HG02610 (cell line): ENCODE data around the gene TTLL1.
"Not testable (repeated sequence)": the region's sequence is repeated elsewhere in the genome, so short reads cannot be mapped to it uniquely, and the experiment has no call there.

ENCODE experiments used
- ATAC-seq: cut with Tn5 transposase; IDR thresholded peaks from one replicate; pipeline ENCODE4 v1.9.1; 2021; ENCODE audit warnings: mild to moderate bottlenecking, moderate library complexity; ENCODE audit not compliant: unreplicated experiment

The TTLL1 gene

DNA sequence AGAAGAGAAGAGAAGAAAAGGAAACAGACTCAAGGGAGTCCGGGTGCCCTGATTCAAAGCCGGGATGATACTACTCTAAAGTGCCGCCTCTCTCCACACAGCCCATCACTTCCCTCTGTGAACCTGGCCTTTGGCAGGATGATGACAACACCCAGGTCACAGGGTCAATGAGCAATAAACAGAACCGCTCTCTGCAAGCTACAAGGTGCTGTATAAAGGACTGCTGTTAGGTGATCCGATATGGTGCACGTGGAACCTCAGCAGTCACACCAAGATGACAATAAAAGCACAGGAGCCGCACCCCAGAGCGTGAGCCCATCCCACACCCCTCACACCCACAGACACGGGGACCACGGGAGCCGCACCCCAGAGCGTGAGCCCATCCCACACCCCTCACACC, 10.7 kb downstream of the TTLL1 start:
- ATAC-seq = no peak

DNA sequence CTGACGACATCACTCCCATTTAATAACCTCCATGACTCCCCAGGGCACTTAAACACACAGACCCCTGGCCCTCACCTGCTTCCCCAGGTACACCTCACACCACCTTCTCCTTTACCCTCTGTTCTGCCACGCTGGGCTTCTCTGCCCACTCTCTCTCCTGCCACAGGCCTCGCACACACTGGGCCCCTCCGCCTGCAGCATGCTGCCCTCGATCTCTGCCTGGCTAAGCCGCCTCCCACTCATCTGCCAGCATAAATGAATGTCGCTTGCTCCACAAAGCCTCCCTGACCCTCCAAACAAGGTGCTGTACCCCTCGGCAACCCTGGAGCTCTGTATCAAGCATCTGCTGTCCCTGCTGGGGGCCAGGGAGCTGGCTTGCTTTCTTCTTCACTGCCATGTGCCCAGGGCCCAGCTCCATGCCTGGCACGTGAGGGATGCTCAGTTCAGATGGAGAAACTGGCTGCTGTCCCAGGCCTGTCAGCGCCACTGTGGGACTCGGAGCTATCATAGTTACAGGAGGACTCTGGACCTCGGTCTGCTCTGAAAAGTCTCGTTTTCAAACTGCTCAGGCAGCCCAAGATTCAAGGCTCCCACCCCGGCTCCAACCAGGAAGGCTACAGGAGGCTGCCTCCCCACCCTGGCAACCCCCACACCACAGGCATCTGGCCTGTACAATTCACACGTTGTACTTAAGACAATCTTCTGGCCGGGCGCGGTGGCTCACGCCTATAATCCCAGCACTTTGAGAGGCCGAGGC, 11.9 kb downstream of the TTLL1 start:
- ATAC-seq = no peak

DNA sequence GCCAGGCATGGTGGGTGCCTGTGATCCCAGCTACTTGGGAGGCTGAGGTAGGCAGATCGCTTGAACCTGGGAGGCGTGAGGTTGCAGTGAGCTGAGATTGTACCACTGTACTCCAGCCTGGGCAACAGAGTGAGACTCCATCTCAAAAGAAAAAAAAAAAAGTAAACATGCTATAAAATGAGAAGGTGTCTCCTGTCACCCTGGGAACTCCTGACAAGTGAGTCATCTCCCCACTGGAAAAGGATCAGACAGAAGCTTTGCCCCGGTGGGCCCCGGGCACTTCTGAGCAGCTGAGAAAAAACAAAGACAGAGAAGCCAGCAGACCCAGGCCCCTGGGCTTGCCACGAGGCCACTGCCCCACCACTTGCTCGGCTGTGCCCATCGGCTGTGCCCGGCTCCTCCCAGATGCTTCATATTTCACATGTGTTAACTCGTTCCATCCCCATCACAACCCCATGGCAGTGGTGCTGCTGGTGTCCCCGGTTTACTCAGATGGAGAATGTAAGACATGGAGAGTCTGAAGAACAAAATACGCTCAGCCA, 22.3 kb downstream of the TTLL1 start:
- ATAC-seq = no peak

DNA sequence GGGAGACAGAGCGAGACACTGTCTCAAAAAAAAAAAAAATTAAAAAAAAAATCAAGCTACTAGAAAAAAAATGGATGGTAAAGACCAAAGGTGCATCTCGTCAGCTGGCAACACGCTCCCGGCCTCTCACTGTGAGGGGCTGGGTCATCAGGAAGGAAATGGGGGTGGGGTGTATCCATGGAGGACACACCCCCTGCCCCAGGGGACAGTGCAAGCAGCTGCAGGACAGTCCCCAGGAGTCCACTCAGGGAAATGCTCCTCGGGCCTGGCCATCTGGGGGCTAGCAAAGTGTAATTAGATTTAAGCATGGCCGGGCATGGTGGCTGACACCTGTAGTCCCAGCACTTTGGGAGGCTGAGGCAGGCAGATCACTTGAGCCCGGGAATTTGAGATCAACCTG, 23.1 kb downstream of the TTLL1 start:
- ATAC-seq = no peak

DNA sequence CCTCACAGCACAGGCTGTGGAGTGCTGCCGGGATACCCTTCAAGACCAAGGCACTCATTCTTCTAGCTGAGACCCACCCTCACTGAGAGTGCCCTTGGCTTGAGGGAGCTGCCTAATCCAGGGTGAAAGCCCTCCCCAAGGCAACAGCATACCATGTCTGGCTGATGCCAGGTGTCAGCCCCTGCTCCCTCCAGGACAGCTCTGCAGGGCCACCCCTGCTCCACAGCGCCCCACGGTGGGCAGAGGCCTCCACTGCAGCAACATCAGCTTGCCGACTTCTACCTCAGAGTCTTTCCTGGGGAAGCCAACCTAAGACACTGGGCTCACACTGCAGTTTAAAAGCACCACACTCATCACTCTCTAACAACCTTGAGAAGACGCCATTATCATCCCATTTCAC, 29.0 kb downstream of the TTLL1 start:
- no peak for ATAC-seq

DNA sequence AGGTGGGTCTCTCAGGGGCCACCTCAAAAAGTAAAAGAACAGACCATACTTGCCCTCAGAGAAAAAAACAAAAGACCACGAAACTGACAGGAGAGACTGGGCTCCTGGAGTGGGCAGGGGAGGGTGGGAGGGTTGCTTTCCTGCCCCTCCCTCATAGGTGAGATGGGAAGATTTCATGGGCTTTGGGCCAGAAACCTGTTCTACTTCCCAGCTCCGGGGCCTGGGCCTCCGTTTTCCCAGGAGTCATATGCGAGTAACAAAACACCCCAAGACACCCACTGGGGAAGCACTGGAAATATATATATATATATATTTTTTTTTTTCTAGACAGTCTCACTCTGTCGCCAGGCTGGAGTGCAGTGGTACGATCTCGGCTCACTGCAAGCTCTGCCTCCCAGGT, 31.6 kb downstream of the TTLL1 start:
- no peak for ATAC-seq

DNA sequence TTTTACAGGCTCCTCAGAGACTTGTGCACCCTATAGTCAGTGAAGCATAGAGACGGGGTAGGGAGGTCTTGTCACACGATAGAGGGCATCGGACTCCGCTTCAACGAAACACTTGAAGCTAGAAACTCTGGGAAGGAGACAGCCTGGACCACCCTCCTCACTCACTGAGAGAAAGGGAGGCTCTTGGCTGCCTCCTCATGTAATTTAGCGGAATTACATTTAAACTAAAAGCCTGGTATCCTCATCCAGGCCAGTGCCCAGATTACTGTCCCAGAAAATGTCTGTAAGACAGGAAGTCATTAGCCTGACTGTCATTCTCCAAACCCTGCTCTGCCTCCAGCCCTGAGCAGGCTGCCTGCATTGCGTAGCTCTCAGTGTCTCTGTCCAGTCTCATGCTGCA, 36.0 kb downstream of the TTLL1 start:
- no peak for ATAC-seq

DNA sequence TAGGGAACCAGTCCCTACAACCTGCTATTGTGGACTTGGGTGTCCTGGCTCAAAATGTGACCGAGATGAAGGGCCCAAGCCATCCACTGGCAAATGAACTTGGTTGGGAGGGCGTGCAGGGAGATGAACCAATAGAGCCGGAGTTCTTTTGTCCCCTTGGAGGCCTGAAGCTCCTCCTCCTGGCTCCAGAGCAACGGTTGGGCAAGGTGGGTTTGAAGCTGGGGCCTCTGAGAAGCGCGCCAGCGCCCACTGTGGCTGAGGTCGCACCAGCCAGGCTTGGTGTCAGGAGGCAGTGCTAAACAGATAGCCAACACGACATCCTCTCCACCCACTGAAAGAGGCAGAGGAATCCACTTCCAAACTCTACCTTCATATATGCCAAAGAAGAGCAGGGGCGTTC, 38.2 kb downstream of the TTLL1 start:
- ATAC-seq = no peak

DNA sequence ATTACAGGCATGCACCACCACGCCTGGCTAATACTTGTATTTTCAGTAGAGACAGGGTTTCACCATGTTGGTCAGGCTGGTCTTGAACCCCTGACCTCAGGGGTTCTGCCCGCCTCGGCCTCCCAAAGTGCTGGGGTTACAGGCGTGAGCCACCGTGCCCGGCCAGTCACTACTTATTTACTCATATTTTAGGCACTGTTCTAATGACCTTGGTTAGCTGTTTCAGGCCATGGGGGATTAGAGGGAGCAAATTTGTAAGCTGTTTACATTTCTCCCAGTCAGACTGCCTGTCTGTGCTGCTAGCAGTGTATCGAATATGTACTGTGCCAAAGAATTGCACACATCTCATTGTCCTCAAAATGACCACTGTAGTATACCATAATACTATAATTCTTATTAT, 41.6 kb downstream of the TTLL1 start:
- no peak for ATAC-seq

DNA sequence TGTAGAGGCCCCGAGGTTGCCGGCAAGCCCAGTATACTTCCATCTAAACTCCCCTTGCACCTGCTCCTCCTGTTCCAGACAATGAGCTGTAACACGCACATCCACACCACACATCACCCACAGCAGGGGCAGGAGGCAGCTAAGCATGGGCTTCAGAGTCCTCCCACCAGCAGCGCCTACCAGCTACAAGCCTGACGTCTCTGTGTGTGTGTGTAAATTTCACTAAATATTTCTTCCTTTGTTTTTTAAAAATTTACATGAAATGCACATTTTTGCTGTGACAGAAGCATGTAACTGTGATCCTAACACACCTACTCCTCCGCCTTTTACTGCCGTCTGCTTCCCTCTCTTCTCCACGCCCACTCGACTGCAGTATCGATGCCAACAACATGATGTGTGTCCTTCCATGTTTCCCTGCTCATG, 44.9 kb downstream of the TTLL1 start:
- no peak for ATAC-seq

DNA sequence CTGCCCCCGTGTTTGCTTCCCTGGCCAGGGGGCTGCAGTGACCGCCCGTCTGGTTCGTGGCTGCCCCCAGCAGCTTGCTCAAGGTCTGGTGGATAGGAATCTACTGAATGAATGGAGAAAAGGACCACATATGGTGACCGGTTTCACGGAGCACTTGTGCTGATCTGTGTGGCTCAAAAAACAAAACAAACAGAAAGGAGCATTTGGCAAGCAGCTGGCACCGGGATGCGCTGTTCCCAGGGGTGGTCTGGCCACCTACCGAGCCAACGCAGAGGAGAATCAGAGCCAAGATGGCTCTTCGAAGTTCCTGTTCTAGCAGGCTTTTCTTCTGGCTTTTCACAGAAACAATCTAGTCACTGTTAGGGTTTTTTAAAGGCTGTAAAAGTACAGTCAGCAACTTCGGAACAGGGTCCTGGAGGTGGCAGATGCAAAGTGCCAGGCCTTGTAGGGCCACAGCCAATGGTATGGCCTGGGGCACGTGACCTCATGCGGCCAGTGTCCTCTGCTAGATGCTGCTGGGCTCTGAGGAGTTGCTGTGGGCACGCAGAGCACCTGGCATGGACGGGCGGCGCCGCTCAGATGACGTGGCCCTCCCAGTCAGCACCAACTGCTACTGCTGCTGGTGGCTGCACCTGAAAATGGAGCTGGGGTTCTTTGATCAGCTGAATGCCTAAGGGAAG, 47.0 kb downstream of the TTLL1 start:
- no peak for ATAC-seq

DNA sequence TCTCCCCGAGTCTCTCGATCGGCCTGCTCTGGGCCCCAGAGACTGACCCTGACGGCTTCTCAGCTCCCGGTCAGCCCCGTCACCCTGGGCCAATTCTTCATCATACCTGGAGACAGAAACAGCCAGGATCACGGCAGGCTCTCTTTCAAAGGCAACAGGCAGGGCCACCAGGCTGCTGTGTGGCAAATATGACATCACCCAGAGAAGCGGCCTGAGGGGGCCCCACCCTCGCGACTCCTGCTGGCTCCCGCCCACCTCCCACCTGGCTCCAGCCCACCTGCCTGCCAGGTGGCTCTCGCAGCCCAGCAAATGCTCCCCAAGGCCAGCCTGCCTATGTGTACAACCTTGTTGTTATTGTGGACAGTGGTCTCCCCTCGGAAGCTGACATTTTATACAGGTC, 49.4 kb downstream of the TTLL1 start:
- ATAC-seq = no peak

DNA sequence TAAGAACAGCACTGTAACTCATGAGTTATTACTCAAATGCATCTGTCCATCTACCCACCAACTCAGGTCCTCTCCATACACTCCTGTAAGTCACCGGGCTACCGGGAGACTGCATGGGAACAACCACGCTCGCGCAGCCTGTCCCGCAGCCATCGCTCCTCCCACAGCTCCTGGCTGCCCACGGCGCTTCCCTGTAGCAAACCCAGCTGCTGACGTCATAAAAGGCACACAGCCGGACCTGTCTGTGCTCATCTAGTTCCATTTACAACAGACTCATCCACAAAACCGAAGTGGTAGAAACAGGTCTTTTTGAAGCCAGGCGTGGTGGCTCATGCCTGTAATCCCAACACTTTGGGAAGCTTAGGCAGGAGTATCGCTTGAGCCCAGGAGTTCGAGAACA, 50.9 kb downstream of the TTLL1 start:
- ATAC-seq = no peak

DNA sequence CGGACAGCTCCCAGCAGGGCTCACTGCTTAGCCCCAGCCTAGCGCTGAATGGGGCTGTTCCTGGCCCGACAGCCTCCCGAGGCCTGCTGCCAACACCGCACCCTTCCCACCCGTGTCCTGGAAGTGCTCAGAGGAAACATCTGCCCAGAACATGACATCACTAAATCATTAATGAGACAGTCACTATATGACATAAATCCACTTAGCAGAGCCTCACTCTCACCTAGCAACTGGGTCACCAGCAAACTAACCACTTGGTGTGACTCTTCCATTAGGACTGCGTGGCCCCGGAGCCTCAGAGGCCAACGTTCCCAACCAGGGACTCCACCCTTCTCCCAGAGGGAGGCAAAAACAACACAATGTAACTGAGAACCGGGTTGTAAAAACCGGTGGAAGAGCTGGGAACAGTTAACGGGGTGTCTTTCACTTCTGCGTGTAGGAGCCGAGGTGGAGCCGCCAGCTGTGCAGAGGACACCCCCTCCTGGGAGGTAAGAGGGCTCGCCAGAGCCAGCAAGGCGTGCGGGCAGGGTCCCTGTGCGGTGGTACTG, 52.8 kb downstream of the TTLL1 start:
- no peak for ATAC-seq

DNA sequence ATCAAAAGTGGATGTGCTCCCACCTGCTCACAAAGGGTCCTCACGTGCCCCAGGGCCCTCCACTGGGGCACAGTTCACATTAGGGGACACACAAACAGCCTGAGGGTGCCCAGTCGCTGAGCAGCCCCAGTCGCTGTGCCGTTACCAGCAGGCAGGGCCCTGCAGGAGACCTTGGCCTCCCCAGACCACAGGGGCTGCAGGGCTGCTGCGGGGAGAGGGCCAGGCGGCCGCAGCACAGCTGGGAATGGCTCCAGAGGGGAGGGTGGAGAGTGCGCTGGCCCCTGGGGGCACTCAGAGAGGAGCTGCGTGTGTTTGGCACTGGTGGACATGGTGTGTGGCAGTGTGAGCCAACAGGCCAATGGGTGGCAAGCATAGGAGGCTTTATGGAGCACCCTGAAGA, 53.9 kb downstream of the TTLL1 start:
- ATAC-seq = no peak

DNA sequence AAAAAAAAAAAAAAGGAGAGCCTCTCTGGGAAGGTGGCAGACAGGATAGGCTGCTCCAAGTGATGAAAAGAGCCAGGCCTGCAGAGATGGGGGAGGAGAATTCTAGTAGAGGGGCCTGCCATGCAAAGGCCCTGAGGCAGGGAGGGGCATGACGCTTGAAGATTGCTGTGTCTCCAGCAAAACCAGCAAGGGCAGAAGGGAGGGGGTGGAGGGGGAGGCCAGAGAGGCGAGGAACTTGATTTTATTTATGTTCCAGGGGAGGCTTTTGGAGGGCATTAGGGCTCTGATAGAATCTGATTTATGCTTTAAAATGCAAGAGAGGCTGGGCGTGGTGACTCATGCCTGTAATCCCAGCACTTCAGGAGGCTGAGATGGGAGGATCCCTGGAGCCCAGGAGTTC, 57.6 kb downstream of the TTLL1 start:
- no peak for ATAC-seq

DNA sequence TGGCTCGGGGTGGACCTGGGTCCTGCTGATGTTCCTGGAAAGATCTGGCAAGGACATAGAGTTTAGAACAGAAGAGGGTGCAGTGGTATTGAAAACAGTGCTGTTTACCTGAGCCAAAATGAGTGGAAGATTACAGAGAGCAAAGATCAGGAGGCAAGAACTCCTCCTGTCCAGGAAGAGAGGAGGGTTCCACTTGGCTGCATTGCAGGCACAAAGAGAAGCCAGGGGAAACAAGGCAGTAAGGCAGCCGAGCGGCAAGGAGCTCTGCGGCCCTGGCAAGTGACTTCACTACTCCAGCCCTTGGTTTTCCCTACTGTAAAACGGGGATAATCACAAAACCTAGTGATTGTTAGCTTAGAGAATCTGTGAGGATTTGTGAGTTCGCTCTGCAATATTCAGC, 70.6 kb downstream of the TTLL1 start:
- ATAC-seq = no peak

DNA sequence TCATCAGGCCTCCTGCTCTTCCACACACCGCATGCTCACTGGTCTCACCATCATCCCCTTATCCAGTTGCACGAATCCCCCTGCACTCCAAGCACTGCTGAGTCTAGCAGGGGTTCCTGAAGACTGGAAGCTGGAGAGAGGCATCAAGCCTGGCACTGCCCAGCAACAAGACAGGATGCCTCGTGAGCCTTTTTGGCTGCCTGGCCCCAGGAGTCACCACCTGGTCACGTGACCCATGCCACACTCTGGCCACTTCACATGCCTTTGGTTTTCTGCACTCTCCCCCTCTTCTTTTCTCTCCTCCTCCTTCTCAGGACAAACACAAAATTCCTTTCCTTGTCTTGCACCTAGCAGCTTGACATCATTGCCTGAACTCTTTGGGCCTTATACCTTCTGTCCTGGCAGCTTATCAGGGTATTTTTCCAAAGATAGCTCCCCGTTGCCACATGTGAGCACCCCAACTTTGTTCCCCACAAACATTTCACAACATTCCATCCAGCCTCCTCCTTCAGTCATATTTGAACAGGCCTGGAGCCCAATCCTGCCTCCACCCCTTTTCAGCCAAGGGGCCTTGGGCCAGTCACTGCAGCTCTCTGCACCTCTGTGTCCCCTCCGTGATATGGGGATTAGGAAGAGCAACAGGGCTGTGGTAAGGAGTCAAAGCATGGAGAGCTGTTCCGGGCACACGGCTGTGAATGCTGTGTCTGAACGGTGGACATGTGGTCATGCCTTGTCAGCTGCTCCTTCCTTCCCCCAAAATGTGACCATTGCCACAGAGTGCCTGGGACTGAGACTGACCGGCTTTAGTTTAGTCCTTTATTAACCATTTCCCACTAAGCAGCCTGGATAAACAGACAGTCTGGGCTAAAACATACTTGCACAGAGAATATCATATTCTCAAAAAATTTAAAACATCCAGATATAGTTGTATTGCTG, 71.4 kb downstream of the TTLL1 start:
- no peak for ATAC-seq

DNA sequence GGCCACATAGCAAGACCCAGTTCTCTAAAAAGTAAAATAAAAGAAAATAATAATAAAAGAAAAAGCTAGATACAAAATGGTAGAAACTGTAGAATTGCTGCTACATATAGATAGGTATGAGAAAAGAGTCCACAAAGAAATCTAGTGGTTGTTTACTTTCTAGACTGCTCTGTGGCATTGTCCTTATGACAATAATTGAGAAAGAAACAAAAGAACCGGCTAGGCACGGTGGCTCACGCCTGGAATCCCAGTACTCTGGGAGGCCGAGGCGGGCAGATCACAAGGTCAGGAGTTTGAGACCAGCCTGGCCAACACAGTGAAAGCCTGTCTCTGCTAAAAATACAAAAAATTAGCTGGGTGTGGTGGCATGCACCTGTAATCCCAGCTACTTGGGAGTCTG, 73.0 kb downstream of the TTLL1 start:
- ATAC-seq = not testable (repeated sequence)

DNA sequence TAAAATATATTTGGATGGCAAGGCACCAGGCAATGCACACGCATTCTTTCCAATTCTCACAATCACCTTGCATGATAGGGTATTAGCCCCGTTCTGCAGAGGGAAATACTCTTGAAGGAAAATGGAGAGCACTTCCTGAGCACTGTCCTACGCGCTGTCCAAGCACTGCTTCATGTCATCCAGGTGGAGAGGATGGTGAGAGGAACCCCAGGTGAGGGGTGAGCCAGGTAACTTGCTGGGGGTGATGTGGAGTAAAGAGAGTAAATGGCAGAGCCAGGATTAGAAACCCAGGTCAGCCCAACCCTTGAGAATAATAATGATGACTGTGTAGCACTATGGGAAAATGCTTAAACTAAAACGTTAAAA, 73.5 kb downstream of the TTLL1 start:
- no peak for ATAC-seq
